Mucosa of descending colon (tissue), 3 donors: ENCODE measurements around the gene SLC3A2. TPM values are rescaled to one million over a fixed set of nuclear protein-coding genes. Genes with fewer than 3 reads are reported as not detected.
A peak's percentile ranks its signal among the peaks of the same experiment; 100 is the strongest.
"Not testable (repeated sequence)": the region's sequence is repeated elsewhere in the genome, so short reads cannot be mapped to it uniquely, and the experiment has no call there.

Experiments
- ATAC-seq: fragments of 200-7000 bp; cut with Tn5 transposase; one replicate; pipeline ENCODE4 v1.9.1; 2020; ENCODE audit warnings: mild to moderate bottlenecking, moderate library complexity
- DNase-seq, 3 donors: peaks; one replicate each; pipeline ENCODE4 v3.0.0-alpha.2; 2020
- H3K36me3 ChIP-seq: fragments of 200-600 bp; one replicate; pipeline ENCODE4 v1.8.0; 2021; ENCODE audit warnings: low read depth, mild to moderate bottlenecking
- H3K4me1 ChIP-seq: fragments of 200-600 bp; one replicate; pipeline ENCODE4 v1.8.0; 2021; ENCODE audit warnings: low read depth, mild to moderate bottlenecking
- H3K4me3 ChIP-seq: fragments of 200-600 bp; one replicate; pipeline ENCODE4 v1.8.0; 2021; ENCODE audit warnings: mild to moderate bottlenecking
- H3K9me3 ChIP-seq: fragments of 200-600 bp; one replicate; pipeline ENCODE4 v1.8.0; 2021; ENCODE audit warnings: mild to moderate bottlenecking
- intact Hi-C, 2 donors: fragments of 100-400 bp; cut with DNase I in 1 of 2; cut with micrococcal nuclease in 1 of 2; formaldehyde crosslinking; loops; one replicate each; pipeline versions ENCODE4 v1.11.0 to v1.11.1; 2022; cut with DNase I, micrococcal nuclease
- total RNA-seq, 3 donors: library from RNA; stranded (reverse); fragmentation: NEBNext Ultra II Directional in 2 of 3; extraction: Animal tissue kit (Norgen Biotek cat#: 25700) in 2 of 3; gene quantifications; one replicate each; pipeline versions ENCODE4 v1.2.1 to v1.2.4, GENCODE V29; 2021 to 2023
- TF ChIP-seq, protein P1 (sequence below): fragments of 200-600 bp; IDR thresholded peaks from one replicate; pipeline ENCODE4 v1.8.0; 2022; ENCODE audit warnings: antibody characterized with exemption, mild to moderate bottlenecking
- donor health status: DM: no; HTN: no; CAD: no; lungs with moderate emphysema.
- donor health status: DM: no; HTN: no; CAD: no.
- donor health status: DM: no; HTN: yes; CAD: no.

SLC3A2 gene
- total RNA-seq, 3 donors from 2014 or later, result 116 to 127 (median 124) TPM

- no peak overlapping the region for H3K4me3 ChIP-seq
- DNase-seq, result no peak
- intact Hi-C loops, result no loop called here
- TF ChIP-seq, protein P1, sequence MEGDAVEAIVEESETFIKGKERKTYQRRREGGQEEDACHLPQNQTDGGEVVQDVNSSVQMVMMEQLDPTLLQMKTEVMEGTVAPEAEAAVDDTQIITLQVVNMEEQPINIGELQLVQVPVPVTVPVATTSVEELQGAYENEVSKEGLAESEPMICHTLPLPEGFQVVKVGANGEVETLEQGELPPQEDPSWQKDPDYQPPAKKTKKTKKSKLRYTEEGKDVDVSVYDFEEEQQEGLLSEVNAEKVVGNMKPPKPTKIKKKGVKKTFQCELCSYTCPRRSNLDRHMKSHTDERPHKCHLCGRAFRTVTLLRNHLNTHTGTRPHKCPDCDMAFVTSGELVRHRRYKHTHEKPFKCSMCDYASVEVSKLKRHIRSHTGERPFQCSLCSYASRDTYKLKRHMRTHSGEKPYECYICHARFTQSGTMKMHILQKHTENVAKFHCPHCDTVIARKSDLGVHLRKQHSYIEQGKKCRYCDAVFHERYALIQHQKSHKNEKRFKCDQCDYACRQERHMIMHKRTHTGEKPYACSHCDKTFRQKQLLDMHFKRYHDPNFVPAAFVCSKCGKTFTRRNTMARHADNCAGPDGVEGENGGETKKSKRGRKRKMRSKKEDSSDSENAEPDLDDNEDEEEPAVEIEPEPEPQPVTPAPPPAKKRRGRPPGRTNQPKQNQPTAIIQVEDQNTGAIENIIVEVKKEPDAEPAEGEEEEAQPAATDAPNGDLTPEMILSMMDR, result no peak
- peaks cover 9% of the 10 kb centered on the region for H3K4me1 ChIP-seq
- H3K36me3 ChIP-seq, result no peaks in the 10 kb centered on the region
- H3K9me3 ChIP-seq, result no peaks in the 10 kb centered on the region
- ATAC-seq, result no peak
Measured at GRCh38 chr11:62930666-62931065, 50.0 kb downstream of the SLC3A2 start.

DNA sequence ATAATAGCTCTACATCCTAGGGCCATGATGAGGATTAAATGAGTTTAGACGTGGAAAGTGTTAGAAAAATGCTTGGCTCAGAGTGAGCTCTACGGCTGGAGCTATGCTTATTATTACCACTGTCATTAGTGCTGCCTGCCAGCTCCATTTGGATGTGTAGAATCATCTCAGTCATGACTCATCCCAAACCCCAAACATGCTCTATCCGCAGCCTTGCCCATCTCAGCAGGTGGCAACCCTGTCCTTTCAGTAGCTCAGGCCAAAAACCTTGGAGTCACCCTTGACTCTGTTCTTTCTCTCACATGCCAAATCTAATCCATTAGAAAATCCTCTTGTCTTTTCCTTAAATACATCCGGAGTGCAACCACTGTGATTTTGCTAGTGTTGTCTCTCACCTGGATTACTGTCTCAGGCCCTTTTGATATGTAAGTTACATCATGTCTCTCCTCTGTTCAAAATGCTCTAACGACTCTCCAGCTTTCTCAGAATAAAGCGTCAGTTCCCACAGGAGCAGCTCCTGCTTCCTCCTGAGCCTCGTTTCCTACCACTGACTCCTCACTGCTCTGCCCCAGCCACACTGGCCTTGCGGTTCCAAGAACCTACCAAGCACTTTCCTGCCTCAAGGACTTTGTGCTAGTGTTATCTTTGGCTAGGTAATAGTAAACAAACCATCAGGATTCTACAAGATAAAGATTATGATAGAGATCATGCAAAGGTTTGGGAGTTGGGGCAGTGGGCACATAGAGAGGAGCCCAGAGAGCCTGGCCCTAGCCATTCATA lies 51.0 kb downstream of the SLC3A2 start:
- H3K4me3 ChIP-seq, result no peak overlapping the region
- DNase-seq (no peak), ATAC-seq (peak; percentile 18)
- no peaks in the 10 kb centered on the region for H3K9me3 ChIP-seq
- TF ChIP-seq, protein P1, result no peak
- H3K4me1 ChIP-seq, result no peaks in the 10 kb centered on the region
- intact Hi-C loops, result no loop called here
- H3K36me3 ChIP-seq, result no peaks in the 10 kb centered on the region

DNA sequence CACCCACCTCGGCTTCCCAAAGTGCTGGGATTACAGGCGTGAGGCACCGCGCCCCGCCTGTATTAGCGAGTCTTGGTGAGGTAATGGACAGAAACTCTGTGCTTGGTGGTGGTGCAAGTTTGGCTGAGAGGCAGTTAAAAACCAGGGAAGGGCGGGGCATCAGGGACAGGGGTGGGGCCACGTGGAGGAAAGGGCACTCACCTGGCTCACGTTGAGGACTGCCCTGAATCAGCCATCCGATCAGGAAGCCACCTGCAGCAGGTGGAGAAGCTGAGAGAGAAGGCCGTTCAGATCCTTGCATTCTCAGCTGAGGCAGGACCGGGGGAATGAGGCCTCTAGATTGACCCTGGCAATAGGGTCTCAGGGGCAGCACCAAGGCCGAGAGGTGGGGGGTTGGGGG lies 52.6 kb downstream of the SLC3A2 start:
- DNase-seq, result no peak
- H3K36me3 ChIP-seq, result no peaks in the 10 kb centered on the region
- ATAC-seq, result peak; percentile 83
- no peaks in the 10 kb centered on the region for H3K9me3 ChIP-seq
- H3K4me3 ChIP-seq, result no peak overlapping the region
- intact Hi-C loops, result no loop called here
- TF ChIP-seq, protein P1, result no peak
- no peaks in the 10 kb centered on the region for H3K4me1 ChIP-seq

- DNase-seq (no peak), ATAC-seq (no peak)
- TF ChIP-seq, protein P1, result no peak
- intact Hi-C loops, result no loop called here
- H3K4me1 ChIP-seq, result no peaks in the 10 kb centered on the region
- H3K36me3 ChIP-seq, result no peaks in the 10 kb centered on the region
- no peaks in the 10 kb centered on the region for H3K9me3 ChIP-seq
- no peak overlapping the region for H3K4me3 ChIP-seq
Measured at GRCh38 chr11:62933750-62934495, 53.2 kb downstream of the SLC3A2 start.

DNA sequence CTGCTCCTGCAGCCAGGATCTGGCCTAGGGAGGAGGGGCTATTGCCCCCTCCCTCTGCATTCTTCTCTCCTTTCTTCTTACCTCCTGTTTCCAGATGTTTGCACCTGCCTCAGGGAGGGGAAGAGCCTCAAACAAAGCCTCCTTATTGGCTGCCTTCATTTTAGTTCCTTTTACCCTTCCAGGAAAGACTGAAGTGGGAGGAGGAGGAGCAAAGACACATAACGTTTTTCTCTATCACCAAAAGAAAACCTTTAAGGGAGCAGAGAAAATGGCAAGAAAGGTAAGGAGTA lies 53.7 kb downstream of the SLC3A2 start:
- DNase-seq, result no peak
- Histone ChIP-seq H3K4me1 (no peaks in the 10 kb centered on the region), H3K4me3 (no peak overlapping the region), H3K9me3 (no peaks in the 10 kb centered on the region), H3K36me3 (no peaks in the 10 kb centered on the region)
- ATAC-seq, result no peak
- TF ChIP-seq, protein P1, result no peak
- intact Hi-C loops, result no loop called here

DNA sequence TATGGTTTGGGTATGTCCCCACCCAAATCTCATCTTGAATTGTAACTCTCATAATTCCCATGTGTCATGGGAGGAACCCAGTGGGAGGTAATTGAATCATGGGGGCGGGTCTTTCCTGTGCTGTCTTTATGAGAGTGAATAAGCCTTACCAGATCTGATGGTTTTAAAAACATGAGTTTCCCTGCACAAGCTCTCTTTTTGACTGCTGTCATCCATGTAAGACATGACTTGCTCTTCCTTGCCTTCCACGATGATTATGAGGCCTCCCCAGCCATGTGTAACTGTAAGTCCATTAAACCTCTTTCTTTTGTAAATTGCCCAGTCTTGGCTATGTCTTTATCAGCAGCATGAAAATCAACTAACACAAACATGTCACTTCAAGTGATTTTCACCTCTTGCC lies 56.8 kb downstream of the SLC3A2 start:
- ATAC-seq, result not testable (repeated sequence)

More for the DNA sequence above, 56.8 kb downstream of the SLC3A2 start:
- H3K9me3 ChIP-seq, H3K36me3 ChIP-seq, intact Hi-C loops, H3K4me1 ChIP-seq, DNase-seq, H3K4me3 ChIP-seq: not testable (repeated sequence)
